Measurements from ENCODE around the gene IKZF1. TPM values are rescaled to one million over a fixed set of nuclear protein-coding genes. Genes with fewer than 3 reads are reported as not detected.
A peak's percentile ranks its signal among the peaks of the same experiment; 100 is the strongest.

Gene IKZF1
- total and polyA plus RNA-seq, 9 of the 15 experiments (the other 6 are each of a cell fraction or from before 2014, with no cell fraction given), result 12.6 to 85.3 (median 44.7) TPM

DNA sequence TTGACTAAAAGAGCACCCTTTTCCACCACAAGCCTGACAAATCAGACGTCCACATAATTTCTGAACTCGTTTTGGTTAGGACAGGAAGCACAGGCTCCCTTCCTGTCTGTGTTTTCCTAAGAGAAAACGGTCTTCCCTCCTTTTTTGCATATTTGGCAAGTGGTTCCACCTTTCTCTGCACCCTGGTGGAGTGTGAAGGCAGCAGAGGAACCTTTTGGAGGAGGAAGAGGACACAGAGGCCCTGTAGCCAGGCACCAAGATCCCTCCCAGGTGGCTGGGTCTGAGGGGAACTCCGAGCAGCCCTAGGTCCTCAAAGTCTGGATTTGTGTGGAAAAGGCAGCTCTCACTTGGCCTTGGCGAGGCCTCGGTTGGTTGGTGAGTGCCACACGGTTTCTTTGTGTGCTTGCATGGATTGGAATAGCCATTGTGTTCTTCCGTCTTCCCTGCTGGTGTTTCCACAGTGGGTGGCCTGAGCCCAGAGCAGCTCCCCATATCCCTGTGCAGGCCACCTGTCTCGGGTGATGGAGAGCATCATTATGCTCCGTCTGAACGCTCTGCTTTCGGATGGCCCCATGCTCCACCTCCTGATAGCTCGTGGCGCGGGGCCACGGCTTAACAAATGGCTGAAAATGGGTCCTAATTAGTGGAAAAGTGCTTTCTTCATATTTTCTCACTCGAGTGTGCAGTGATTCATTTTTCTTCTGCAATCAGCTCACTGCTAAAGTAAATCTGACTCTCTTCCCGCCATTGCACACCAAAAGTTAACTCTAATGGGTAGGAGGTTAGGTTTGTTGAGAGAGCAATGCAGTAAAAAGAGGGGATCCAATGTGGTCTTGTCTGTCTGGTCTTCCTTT lies 4.2 kb downstream of the IKZF1 start (continued):
- TF ChIP-seq, protein P1, sequence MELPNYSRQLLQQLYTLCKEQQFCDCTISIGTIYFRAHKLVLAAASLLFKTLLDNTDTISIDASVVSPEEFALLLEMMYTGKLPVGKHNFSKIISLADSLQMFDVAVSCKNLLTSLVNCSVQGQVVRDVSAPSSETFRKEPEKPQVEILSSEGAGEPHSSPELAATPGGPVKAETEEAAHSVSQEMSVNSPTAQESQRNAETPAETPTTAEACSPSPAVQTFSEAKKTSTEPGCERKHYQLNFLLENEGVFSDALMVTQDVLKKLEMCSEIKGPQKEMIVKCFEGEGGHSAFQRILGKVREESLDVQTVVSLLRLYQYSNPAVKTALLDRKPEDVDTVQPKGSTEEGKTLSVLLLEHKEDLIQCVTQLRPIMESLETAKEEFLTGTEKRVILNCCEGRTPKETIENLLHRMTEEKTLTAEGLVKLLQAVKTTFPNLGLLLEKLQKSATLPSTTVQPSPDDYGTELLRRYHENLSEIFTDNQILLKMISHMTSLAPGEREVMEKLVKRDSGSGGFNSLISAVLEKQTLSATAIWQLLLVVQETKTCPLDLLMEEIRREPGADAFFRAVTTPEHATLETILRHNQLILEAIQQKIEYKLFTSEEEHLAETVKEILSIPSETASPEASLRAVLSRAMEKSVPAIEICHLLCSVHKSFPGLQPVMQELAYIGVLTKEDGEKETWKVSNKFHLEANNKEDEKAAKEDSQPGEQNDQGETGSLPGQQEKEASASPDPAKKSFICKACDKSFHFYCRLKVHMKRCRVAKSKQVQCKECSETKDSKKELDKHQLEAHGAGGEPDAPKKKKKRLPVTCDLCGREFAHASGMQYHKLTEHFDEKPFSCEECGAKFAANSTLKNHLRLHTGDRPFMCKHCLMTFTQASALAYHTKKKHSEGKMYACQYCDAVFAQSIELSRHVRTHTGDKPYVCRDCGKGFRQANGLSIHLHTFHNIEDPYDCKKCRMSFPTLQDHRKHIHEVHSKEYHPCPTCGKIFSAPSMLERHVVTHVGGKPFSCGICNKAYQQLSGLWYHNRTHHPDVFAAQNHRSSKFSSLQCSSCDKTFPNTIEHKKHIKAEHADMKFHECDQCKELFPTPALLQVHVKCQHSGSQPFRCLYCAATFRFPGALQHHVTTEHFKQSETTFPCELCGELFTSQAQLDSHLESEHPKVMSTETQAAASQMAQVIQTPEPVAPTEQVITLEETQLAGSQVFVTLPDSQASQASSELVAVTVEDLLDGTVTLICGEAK (IDR thresholded peaks at IDR 0.05), result 0 out of 2 replicates have a peak, but pooled peaks have one; percentile 13
- TF ChIP-seq, protein P1 (CRISPR knock-in tag; IDR thresholded peaks at IDR 0.05), result no peak
- TF ChIP-seq, protein P2, sequence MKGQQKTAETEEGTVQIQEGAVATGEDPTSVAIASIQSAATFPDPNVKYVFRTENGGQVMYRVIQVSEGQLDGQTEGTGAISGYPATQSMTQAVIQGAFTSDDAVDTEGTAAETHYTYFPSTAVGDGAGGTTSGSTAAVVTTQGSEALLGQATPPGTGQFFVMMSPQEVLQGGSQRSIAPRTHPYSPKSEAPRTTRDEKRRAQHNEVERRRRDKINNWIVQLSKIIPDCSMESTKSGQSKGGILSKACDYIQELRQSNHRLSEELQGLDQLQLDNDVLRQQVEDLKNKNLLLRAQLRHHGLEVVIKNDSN (CRISPR knock-in tag; IDR thresholded peaks at IDR 0.05), result no peak
- TF ChIP-seq BCOR (IDR thresholded peaks at IDR 0.05), result no peak
- 0 out of 2 replicates have a peak, but pooled peaks have one; percentile 19 for TF ChIP-seq POLR2A (conservative IDR thresholded peaks at IDR 0.05)
